NT2/D1 (cell line): Measurements from ENCODE around the gene MCEMP1.
A peak's percentile ranks its signal among the peaks of the same experiment; 100 is the strongest.

ENCODE experiments used
- DNase-seq: peaks from one replicate; pipeline ENCODE4 v3.0.0-alpha.2; 2011; ENCODE audit warnings: low read depth, low spot score
- H3K27me3 ChIP-seq: 2 replicates; pipeline ENCODE4 v1.6.0; 2011; ENCODE audit warnings: mild to moderate bottlenecking; ENCODE audit not compliant: insufficient read length, insufficient read depth
- H3K36me3 ChIP-seq: 2 replicates; pipeline ENCODE4 v1.6.1; 2011; ENCODE audit warnings: mild to moderate bottlenecking, low read length, mixed read lengths; ENCODE audit not compliant: insufficient read depth, insufficient read length
- H3K4me1 ChIP-seq: 2 replicates; pipeline ENCODE4 v1.5.1; 2011; ENCODE audit not compliant: insufficient read depth, insufficient read length
- H3K4me3 ChIP-seq: 2 replicates; pipeline ENCODE4 v1.5.1; 2011; ENCODE audit warnings: low read depth; ENCODE audit not compliant: insufficient read length
- H3K9ac ChIP-seq: 2 replicates; pipeline ENCODE4 v1.6.0; 2011; ENCODE audit warnings: low read depth; ENCODE audit not compliant: insufficient read length
- H3K9me3 ChIP-seq: 2 replicates; pipeline ENCODE4 v1.5.1; 2011; ENCODE audit warnings: mild to moderate bottlenecking, low read length; ENCODE audit not compliant: insufficient read depth
- SUZ12 ChIP-seq: IDR thresholded peaks from 2 replicates; pipeline ENCODE4 v1.6.1; 2011; ENCODE audit not compliant: insufficient read length, insufficient read depth; ENCODE audit errors: extremely low read depth
- YY1 ChIP-seq: IDR thresholded peaks from 2 replicates; pipeline ENCODE4 v1.6.1; 2011; ENCODE audit not compliant: insufficient read length, insufficient read depth
- ZNF274 ChIP-seq: IDR thresholded peaks from 2 replicates; pipeline ENCODE4 v1.6.1; 2011; ENCODE audit warnings: mild to moderate bottlenecking, low read depth, low read length

The MCEMP1 gene

GRCh38 chr19:7678971-7679751, 2.3 kb downstream of the MCEMP1 start:
- H3K27me3 ChIP-seq: no peaks in the 10 kb centered on the region
- no peak for DNase-seq
- H3K9me3 ChIP-seq: no peaks in the 10 kb centered on the region
- peaks cover 16% of the 10 kb centered on the region for H3K36me3 ChIP-seq
- TF ChIP-seq YY1 (no peak), SUZ12 (no peak), ZNF274 (no peak)
- H3K9ac ChIP-seq: no peak overlapping the region
- peaks cover 24% of the 10 kb centered on the region for H3K4me1 ChIP-seq
- H3K4me3 ChIP-seq: no peak overlapping the region

- peaks cover 24% of the 10 kb centered on the region for H3K4me1 ChIP-seq
- DNase-seq: no peak
- peak overlapping the region; percentile 95 for H3K9ac ChIP-seq
These were observed 3.1 kb downstream of the MCEMP1 start for GRCh38 chr19:7679771-7680605.

GRCh38 chr19:7680606-7681339, 3.9 kb downstream of the MCEMP1 start, which contains the start of gene TRAPPC5:
Gene TRAPPC5, plus strand, starts transcription at chr19:7680833. Its CDS starts 1,421 bp downstream, at chr19:7682254.
- TF ChIP-seq SUZ12 (no peak), YY1 (no peak), ZNF274 (no peak)
- Histone ChIP-seq H3K27me3 (no peaks in the 10 kb centered on the region), H3K4me3 (peak within 1 kb of the TSS; percentile 91), H3K9me3 (no peaks in the 10 kb centered on the region), H3K9ac (peak within 1 kb of the TSS; percentile 95), H3K36me3 (peaks cover 24% of the 10 kb centered on the region), H3K4me1 (peaks cover 27% of the 10 kb centered on the region)
- DNase-seq: peak; percentile 51

More at GRCh38 chr19:7679771-7680605, 3.1 kb downstream of the MCEMP1 start:
- H3K27me3 ChIP-seq: no peaks in the 10 kb centered on the region
- peak overlapping the region; percentile 91 for H3K4me3 ChIP-seq
- TF ChIP-seq ZNF274 (no peak), SUZ12 (no peak), YY1 (no peak)
- peaks cover 19% of the 10 kb centered on the region for H3K36me3 ChIP-seq
- no peaks in the 10 kb centered on the region for H3K9me3 ChIP-seq

GRCh38 chr19:7681340-7682174, 4.7 kb downstream of the MCEMP1 start:
- Histone ChIP-seq H3K4me1 (peaks cover 28% of the 10 kb centered on the region), H3K9me3 (no peaks in the 10 kb centered on the region), H3K9ac (peak overlapping the region; percentile 95), H3K4me3 (peak overlapping the region; percentile 91), H3K27me3 (no peaks in the 10 kb centered on the region), H3K36me3 (peaks cover 24% of the 10 kb centered on the region)
- no peak for TF ChIP-seq YY1
- peak; percentile 80 for DNase-seq

GRCh38 chr19:7682175-7682855, 5.4 kb downstream of the MCEMP1 start:
- Histone ChIP-seq H3K4me3 (peak overlapping the region; percentile 91), H3K9ac (peak overlapping the region; percentile 95)
- TF ChIP-seq YY1: no peak
- no peak for TF ChIP-seq ZNF274
- TF ChIP-seq SUZ12: no peak

More at GRCh38 chr19:7682175-7682855, 5.4 kb downstream of the MCEMP1 start:
- Histone ChIP-seq H3K36me3 (peaks cover 27% of the 10 kb centered on the region), H3K4me1 (peaks cover 25% of the 10 kb centered on the region), H3K9me3 (no peaks in the 10 kb centered on the region), H3K27me3 (no peaks in the 10 kb centered on the region)
- DNase-seq: no peak
